ENCODE data around the gene POLR2H. TPM values are rescaled to one million over a fixed set of nuclear protein-coding genes. Genes with fewer than 3 reads are reported as not detected.

POLR2H gene
- total RNA-seq, 1 experiment from 2014 or later: 279 TPM

DNA sequence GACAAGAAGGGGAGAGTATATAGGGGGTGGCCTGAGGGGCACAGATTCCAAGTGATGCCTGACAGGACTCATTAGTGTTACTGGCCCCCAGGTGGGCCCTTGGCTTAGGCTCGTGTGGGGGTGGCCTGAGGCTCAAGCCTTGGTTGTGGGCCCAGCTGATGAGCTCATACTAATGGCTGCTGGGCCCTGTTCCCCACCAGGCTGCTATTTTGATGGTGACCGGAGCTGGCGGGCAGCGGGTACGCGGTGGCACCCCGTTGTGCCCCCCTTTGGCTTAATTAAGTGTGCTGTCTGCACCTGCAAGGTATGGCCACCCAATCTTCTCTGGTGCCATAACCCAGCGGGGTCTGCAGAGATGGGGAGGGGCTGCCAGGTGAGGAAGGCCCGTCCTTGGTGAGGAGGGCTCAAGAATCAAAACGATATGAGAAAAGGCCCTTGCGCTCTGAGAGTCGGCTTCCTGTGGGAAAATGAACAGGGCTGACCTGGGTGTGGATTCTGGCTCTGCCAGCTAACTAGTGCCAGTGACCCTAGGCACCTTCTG lies 25.7 kb downstream of the POLR2H start:
- DNase-seq (ENCODE audit: low spot score): no peak

DNA sequence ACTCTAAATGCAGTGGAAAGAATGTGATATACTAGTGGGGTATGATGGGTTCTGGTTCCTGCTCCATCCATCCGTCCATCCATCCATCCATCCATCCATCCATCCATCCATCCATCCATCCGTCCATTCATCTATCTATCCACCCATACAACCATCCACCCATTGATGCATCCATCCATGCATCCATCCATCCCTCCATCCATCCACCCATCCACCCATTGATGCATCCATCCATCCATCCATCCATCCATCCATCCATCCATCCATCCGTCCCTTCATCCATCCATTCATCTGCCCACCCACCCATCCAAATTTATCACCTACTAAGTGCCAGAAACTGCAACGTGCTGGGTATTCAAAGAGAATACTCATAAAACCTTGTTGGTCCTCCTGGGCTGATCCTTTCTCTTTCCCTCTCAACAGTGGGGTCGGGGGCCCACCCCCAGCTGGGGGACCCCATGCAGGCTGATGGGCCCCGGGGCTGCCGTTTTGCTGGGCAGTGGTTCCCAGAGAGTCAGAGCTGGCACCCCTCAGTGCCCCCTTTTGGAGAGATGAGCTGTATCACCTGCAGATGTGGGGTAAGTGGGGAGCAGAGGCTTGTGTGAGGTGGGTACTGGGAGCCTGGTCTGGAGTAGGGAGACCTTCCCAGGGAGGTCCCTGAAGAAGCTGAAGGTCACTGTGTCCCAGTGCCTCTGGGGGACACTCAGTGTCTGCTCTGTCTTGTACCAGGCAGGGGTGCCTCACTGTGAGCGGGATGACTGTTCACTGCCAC lies 26.8 kb downstream of the POLR2H start:
- DNase-seq (ENCODE audit: low spot score): no peak

DNA sequence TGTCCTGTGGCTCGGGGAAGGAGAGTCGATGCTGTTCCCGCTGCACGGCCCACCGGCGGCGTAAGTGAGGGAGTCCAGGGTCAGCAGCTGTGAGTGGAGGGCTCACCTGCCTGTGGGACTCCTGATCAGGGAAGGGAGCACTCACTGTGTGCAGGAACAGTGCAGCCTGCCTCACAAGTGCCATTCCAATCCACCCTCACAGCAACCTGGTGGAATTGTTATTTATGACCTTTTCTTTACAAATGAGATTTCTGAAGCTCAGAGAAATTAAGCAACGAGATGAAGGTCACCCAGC lies 27.4 kb downstream of the POLR2H start:
- DNase-seq (ENCODE audit: low spot score): no peak

DNA sequence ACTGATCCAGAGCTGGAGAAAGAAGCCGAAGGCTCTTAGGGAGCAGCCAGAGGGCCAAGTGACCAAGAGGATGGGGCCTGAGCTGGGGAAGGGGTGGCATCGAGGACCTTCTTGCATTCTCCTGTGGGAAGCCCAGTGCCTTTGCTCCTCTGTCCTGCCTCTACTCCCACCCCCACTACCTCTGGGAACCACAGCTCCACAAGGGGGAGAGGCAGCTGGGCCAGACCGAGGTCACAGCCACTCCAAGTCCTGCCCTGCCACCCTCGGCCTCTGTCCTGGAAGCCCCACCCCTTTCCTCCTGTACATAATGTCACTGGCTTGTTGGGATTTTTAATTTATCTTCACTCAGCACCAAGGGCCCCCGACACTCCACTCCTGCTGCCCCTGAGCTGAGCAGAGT lies 27.9 kb downstream of the POLR2H start:
- no peak for DNase-seq (ENCODE audit: low spot score)

DNA sequence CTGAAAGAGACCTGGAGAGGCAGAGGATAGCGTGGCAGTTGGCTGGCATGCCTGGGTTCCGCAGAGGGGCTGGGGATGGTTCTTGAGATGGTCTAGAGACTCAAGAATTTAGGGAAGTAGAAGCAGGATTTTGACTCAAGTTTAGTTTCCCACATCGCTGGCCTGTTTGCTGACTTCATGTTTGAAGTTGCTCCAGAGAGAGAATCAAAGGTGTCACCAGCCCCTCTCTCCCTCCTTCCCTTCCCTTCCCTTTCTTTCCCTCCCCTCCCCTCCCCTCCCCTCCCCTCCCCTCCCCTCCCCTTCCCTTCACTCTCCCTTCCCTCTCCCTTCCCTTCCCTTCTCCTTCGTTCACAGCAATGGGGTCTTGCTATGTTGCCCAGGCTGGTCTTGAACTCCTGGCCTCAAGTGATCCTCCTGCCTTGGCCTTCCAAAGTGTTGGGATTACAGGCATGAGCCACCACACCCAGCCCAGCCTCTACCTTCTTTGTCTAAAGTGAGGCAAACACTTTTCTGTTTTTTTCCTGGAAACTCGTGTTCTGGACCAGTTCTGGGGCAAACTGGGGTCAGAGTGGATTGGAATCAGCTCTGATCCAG lies 28.5 kb downstream of the POLR2H start:
- no peak for DNase-seq (ENCODE audit: low spot score)

DNA sequence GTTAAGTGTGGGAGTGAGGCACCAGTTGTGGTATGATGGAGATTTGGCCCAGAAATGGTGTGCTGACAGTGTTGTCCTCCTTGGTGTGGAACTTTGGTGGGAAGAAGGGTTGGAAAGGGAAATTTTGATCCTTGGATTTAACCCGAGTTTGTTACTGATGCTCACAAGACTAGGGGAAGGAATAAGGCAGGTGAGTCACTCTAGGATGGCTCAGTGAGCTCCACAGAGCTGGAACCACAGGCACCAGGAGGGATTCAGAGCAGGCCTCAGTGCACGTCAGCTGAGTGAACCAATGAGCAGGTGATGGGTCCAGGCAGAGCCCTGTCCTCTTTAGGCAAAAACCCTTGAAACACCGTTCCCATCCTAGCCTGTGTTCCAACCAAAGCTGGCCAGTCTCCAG lies 29.8 kb downstream of the POLR2H start:
- no peak for DNase-seq (ENCODE audit: low spot score)

DNA sequence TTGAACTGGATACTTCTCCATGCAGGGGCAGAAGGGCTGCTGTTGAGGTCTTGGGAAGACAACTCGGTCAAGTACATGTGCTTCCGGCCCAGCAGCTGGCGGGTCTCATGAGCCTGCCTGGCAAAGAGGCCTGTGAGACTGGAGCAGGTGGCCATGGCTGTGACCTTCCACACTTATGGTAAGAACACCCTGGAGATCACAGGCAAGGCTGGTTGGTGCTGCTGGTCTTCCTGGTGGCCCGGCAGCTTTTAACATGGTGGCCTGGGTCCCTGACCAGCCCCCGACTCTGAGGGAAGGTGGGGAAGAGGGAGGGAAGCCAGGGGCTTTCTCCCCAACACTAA lies 33.8 kb downstream of the POLR2H start:
- no peak for DNase-seq (ENCODE audit: low spot score)

DNA sequence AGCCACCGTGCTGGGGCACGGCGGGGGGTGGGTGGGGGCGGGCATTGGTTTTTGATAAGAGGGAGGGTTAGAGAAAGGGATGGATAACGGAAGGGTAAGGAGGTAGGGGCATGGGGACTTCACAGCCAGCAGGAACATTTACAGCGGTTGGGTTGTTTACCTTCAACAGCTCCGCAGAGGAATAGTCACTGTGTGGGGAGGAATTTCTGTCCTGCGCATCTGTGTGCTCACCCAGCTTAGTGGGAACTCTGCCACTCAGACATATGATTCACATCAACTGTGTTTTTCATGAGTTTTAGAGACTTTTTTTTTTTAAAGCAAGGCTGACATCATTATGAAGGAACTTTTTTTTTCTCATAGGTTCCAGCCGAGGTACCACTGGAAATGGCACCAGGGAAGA lies 37.9 kb downstream of the POLR2H start:
- peak; percentile 93 for DNase-seq (ENCODE audit: low spot score)

DNA sequence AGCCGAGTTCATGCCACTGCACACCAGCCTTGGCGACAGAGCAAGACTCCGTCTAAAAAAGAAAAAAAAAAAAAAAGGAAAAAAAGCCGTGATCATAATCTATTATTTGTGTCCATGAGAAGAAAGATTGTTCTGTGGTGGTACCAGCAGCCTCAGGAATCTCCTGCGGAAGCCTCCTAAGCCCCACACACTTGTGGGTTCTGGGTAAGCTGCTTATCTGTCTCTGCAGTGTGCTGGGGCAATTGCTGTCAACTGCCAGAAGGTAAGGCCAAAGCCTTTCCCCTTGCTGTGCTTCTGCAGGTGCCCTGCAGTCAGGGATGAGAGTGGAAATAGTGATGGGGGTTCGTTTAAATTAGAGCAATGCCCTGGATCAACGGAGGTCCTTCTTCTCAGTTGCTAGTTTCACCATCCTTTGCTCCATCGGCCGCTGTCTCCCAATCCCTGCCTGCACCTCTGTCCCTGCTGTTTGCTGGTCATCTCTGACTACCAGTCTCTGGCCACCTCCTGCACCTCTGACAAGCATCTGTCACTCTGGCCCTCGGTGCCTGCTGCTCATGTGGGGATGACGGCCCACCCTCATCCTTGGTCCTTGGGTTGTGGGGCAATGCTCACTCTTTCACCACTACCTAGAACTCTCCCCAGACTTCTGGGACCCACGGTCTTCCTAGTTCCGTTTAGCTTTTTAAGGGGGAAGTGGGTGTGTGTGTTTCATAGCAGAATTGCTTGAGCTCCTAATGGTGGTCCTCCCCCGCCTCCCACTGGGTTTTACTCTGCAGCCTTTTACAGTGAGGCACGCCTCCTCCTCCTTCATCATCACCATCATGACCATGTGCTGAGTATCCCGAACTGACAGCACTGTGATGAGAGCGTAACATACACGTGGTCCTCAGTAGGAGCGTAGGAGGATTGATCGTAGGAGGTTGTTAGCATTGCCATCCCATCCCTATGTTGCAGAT lies 43.8 kb downstream of the POLR2H start:
- no peak for DNase-seq (ENCODE audit: low spot score)

DNA sequence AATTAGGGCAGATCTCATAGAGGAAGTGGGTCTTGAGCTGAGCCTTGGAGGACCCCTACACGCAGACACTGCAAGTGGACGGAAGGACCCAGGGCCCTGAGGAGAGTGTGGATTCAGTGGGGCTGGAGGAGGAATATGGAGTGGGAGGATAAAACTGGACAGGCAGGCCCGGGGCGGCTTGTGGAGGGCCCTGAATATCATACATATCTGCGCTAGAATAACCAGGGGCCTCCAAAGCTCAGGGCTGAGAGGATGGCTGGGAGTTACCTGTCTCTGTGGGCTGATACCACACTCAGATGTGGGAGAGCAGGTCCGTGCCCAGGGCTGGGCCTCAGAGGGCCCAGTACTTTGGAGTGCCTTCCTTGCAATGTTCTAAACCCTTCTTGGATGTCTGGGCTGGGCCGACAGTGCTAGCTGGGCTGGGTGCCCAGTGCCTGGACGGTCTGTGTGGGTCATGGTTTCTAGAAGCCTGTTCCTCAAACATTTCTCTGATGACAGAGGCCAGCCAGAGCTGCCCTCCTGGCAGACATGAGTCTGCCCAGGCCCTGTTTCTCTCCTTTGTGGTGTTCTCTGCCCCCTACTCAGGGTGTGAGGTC lies 47.9 kb downstream of the POLR2H start:
- no peak for DNase-seq (ENCODE audit: low spot score)

DNA sequence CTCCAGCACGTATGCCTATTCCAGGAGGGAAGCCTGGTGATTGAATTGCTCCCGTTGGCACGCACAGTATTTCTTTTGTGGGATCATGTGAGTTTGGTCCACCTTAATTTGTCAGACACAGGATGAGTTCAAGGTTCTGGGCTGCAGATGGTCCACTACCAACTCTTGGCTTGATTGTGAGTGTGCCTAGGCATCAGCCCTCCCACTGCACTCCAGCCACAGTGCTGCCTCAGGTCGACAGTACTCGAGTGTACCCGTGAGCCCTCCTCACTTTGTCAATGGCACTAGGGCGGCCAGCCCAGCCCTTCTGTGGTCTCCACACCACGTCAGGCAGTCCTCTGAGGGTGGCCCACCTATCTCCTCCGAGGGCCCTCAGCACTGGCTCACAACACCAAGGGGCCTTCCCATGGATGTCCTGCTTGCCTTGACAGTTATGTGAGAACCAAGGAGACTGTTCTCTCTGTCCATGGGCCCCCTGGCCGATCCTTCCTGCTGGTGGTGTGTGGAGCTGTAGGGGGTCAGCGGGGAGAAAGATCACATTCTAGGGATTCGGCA lies 48.5 kb downstream of the POLR2H start:
- DNase-seq (ENCODE audit: low spot score): no peak

DNA sequence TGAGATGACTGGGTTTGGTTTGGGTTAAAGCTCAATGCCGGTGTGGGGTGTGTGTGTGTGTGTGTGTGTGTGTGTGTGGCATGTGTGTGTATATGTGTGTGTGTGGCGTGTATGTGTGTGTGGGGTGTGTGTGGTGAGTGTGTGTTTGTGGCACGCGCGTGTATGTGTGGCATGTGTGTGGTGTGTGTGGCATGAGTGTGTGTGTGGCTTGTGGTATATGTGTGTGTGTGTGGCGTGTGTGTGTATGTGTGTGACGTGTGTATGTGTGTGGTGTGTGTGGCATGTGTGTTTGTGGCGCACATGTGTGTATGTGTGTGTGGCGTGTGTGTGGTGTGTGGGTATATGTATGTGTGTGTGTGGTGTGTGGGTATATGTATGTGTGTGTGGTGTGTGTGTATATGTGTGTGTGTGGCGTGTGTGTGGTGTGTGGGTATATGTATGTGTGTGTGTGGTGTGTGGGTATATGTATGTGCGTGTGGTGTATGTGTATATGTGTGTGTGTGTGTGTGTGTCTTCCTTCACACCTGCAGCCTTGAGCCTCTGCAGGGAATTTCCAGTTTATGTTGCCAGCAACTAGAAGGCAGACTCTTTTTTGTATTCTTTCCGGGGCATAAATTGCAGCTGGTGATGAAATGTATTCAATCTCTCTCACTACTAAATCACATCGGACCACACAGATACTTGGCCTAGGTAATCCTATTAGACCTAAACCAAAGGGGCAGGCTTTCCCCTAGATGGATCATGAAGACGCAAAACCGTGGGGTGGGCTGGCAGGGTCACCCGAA lies 53.1 kb downstream of the POLR2H start:
- no peak for DNase-seq (ENCODE audit: low spot score)

DNA sequence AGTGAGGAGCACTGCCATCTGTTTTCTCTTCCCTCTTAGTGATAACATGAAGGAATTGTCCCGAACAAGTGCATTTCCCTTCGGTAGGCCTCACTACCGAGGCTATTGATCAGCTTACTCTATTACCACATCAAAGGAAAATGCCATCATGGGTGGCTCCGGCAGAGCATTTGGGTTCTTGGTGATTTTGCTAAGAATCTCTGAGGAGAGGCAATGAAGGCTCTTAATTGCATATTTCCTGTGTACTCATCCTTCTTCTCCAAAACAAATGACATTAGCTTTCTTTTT lies 53.6 kb downstream of the POLR2H start:
- no peak for DNase-seq (ENCODE audit: low spot score)

DNA sequence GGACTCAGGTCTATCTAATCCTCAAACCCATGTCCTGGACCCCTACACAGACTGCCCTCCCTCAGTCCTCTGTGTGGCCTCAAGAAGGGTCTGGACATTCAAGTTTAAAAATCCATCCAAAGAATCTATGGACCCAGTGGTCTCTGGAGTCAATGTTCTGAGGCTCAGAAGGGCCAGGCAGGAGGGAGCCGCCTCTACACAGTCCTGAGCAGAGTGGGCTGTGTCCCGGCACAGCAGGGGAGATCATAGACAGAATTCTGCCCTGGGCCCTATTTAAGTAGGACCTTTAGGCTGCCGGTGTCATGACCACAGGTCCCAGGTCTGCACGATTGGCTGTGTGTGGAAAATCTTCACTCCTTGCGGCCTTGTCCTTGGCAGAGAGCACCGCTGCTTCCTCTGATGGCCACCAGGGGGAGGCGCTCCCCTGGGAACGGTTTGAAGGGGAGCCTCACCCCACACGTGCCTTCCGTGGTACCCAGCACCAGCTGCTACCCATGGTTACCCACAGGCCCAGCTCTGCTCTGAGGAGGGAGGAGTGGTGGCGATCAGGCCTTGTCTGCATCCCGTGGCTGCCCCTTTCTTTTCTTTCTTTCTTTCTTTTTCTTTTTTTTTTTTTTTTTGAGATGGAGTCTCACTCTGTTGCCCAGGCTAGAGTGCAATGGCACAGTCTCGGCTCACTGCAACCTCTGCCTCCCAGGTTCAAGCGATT lies 56.3 kb downstream of the POLR2H start:
- DNase-seq (ENCODE audit: low spot score): peak; percentile 69

Other genes with a start within 250 kb of the POLR2H start
- gene EIF2B5, start 226.4 kb upstream of the POLR2H start, total RNA-seq (2014; rRNA removed; shearing (Covaris generic)): 60.7 and 70.1 TPM in 2 replicates
- gene DVL3, start 206.3 kb upstream of the POLR2H start, total RNA-seq (2014; rRNA removed; shearing (Covaris generic)): 15.8 and 17.6 TPM in 2 replicates
- 766 and 810 TPM in 2 replicates for gene AP2M1, start 186.9 kb upstream of the POLR2H start, total RNA-seq (2014; rRNA removed; shearing (Covaris generic))
- 18.5 and 36.8 TPM in 2 replicates for gene ABCF3, start 175.5 kb upstream of the POLR2H start, total RNA-seq (2014; rRNA removed; shearing (Covaris generic))
- not detected in 2 replicates for gene VWA5B2, start 132.1 kb upstream of the POLR2H start, total RNA-seq (2014; rRNA removed; shearing (Covaris generic))
- 98.6 and 110 TPM in 2 replicates for gene ALG3, start 112.7 kb upstream of the POLR2H start, total RNA-seq (2014; rRNA removed; shearing (Covaris generic))
- 19.5 and 21.6 TPM in 2 replicates for gene EEF1AKMT4, start 112.0 kb upstream of the POLR2H start, total RNA-seq (2014; rRNA removed; shearing (Covaris generic))
- gene CAMK2N2, start 100.2 kb upstream of the POLR2H start, total RNA-seq (2014; rRNA removed; shearing (Covaris generic)): 0.47 and 1.6 TPM in 2 replicates
- not detected in 2 replicates for gene ECE2, start 85.7 kb upstream of the POLR2H start, total RNA-seq (2014; rRNA removed; shearing (Covaris generic))
- 691 and 864 TPM in 2 replicates for gene PSMD2, start 62.5 kb upstream of the POLR2H start, total RNA-seq (2014; rRNA removed; shearing (Covaris generic))
- gene EIF4G1, start 47.1 kb upstream of the POLR2H start, total RNA-seq (2014; rRNA removed; shearing (Covaris generic)): 216 and 235 TPM in 2 replicates
- 18.4 and 22.2 TPM in 2 replicates for gene FAM131A, start 24.1 kb upstream of the POLR2H start, total RNA-seq (2014; rRNA removed; shearing (Covaris generic))
- gene CLCN2, start 105 bp upstream of the POLR2H start, total RNA-seq (2014; rRNA removed; shearing (Covaris generic)): 3.3 and 4.7 TPM in 2 replicates
- 0.43 and 0.74 TPM in 2 replicates for gene THPO, start 16.5 kb downstream of the POLR2H start, total RNA-seq (2014; rRNA removed; shearing (Covaris generic))
- 1.3 and 3.6 TPM in 2 replicates for gene CHRD, start 18.3 kb downstream of the POLR2H start, total RNA-seq (2014; rRNA removed; shearing (Covaris generic))
- 1.0 and 2.0 TPM in 2 replicates for gene EPHB3, start 200.1 kb downstream of the POLR2H start, total RNA-seq (2014; rRNA removed; shearing (Covaris generic))